ENCODE measurements around the gene ANKAR.

- TF ChIP-seq POLR2A (IDR thresholded peaks at IDR 0.05) (no peak), CTCF (IDR thresholded peaks at IDR 0.05) (no peak)
Observed at GRCh38 chr2:189662669-189663226, 11.7 kb upstream of the ANKAR start.
